Calu3 (cell line): Measurements from ENCODE around the gene ARID1B. TPM values are rescaled to one million over a fixed set of nuclear protein-coding genes. Genes with fewer than 3 reads are reported as not detected.

Experiments
- BruUV-seq: library from RNA; stranded (reverse); fragments of 400-500 nt; replicated peaks from 2 replicates; lab custom pipeline; 2021; lab: Mats Ljungman, UMichigan
- CTCF ChIA-PET: fragments of 300-600 bp; sonication (Branson Sonifier 250); formaldehyde crosslinking; loops from one replicate; lab custom pipeline; 2022; ENCODE audit warnings: antibody characterized with exemption; lab: Charles Lee
- DNase-seq: peaks from one replicate; pipeline ENCODE4 v3.0.0; 2022
- H3K27ac Mint-ChIP-seq: one replicate; pipeline ENCODE4 v1.8.0; 2022; ENCODE audit warnings: mixed read lengths; ENCODE audit not compliant: unreplicated experiment
- H3K27me3 Mint-ChIP-seq: one replicate; pipeline ENCODE4 v1.8.0; 2022; ENCODE audit warnings: mixed read lengths; ENCODE audit not compliant: unreplicated experiment
- H3K36me3 Mint-ChIP-seq: one replicate; pipeline ENCODE4 v1.8.0; 2022; ENCODE audit warnings: mild to moderate bottlenecking, moderate library complexity, mixed read lengths; ENCODE audit not compliant: insufficient read depth, unreplicated experiment
- H3K4me1 Mint-ChIP-seq: one replicate; pipeline ENCODE4 v1.8.0; 2022; ENCODE audit warnings: mild to moderate bottlenecking, low read depth, mixed read lengths; ENCODE audit not compliant: unreplicated experiment
- H3K4me3 Mint-ChIP-seq: one replicate; pipeline ENCODE4 v1.8.0; 2022; ENCODE audit warnings: mild to moderate bottlenecking, low read depth, moderate library complexity, mixed read lengths; ENCODE audit not compliant: unreplicated experiment
- H3K9me3 Mint-ChIP-seq: one replicate; pipeline ENCODE4 v1.8.0; 2022; ENCODE audit warnings: low read depth, mixed read lengths; ENCODE audit not compliant: unreplicated experiment
- CTCF ChIP-seq: fragments of 200-600 bp; IDR thresholded peaks from one replicate; pipeline ENCODE4 v1.8.0; 2022; ENCODE audit warnings: antibody characterized with exemption; ENCODE audit not compliant: unreplicated experiment
- intact Hi-C: fragments of 100-400 bp; cut with micrococcal nuclease; formaldehyde crosslinking; loops from one replicate; pipeline ENCODE4 v1.10.0; 2022; ENCODE audit not compliant: unreplicated experiment
- total RNA-seq: library from RNA; stranded (reverse); gene quantifications from 2 replicates; pipeline ENCODE4 v1.2.3, GENCODE V29; 2022

Gene ARID1B
- total RNA-seq, 1 experiment from 2014 or later = 53.5 TPM

DNA sequence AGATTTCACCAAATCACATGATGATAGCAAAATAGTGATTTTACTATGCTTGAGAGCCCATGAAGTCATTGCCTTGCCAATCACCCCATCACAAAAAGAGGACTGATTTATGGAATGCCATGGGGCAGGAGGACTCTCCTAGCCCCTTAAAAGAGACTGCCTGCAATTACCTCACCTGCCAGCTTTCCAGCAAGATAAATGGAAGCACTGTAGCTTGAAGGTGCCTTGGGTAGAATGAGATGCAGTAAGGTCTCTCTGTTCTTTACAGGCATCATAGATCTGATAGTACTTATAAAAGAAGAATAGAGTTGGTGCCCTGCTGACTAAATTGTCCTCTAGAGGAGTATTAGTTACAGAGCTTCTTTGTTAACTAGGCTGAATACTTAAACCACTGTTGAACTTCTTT, 303.8 kb downstream of the ARID1B start:
- TF ChIP-seq CTCF = no peak
- Mint-ChIP-seq H3K4me1 (no peaks in the 10 kb centered on the region), H3K4me3 (no peak overlapping the region), H3K9me3 (no peaks in the 10 kb centered on the region), H3K27me3 (no peaks in the 10 kb centered on the region), H3K36me3 (no peaks in the 10 kb centered on the region), H3K27ac (no peak overlapping the region)
- no TSS peak for BruUV-seq
- CTCF ChIA-PET = no interaction called here
- intact Hi-C loops = no loop called here
- DNase-seq = no peak

GRCh38 chr6:157083343-157083742, 306.2 kb downstream of the ARID1B start:
- no peak for DNase-seq
- no peaks in the 10 kb centered on the region for H3K9me3 Mint-ChIP-seq
- no peak overlapping the region for H3K4me3 Mint-ChIP-seq
- H3K36me3 Mint-ChIP-seq = no peaks in the 10 kb centered on the region
- no peak overlapping the region for H3K27ac Mint-ChIP-seq
- CTCF ChIA-PET = no interaction called here
- intact Hi-C loops = no loop called here
- BruUV-seq = no TSS peak
- no peak for TF ChIP-seq CTCF
- no peaks in the 10 kb centered on the region for H3K4me1 Mint-ChIP-seq
- no peaks in the 10 kb centered on the region for H3K27me3 Mint-ChIP-seq

DNA sequence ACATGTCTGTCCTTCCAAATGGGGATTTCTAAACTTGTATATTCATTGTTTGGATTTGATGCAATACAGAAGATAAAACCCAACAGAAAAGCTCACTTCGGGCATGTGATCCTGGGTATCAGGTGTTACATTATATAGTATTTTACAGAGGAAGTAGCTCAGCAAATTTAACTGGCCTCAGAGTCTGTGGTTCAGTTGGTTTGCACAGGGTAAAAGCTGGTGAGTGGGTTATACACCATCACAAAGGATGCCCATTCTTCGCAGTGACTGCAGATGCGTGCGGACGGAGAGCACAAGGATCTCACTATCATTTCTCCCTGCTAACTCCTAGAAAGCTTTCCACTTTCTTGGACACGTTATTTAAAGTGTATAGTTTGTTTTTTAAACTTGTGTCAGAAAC, 309.5 kb downstream of the ARID1B start:
- no peaks in the 10 kb centered on the region for H3K9me3 Mint-ChIP-seq
- DNase-seq = no peak
- no peak overlapping the region for H3K4me3 Mint-ChIP-seq
- CTCF ChIA-PET = no interaction called here
- no TSS peak for BruUV-seq
- intact Hi-C loops = no loop called here
- no peaks in the 10 kb centered on the region for H3K27me3 Mint-ChIP-seq
- H3K4me1 Mint-ChIP-seq = no peaks in the 10 kb centered on the region
- TF ChIP-seq CTCF = no peak
- H3K27ac Mint-ChIP-seq = no peak overlapping the region
- H3K36me3 Mint-ChIP-seq = no peaks in the 10 kb centered on the region

GRCh38 chr6:157087974-157088373, 310.8 kb downstream of the ARID1B start:
- Mint-ChIP-seq H3K27me3 (no peaks in the 10 kb centered on the region), H3K27ac (no peak overlapping the region), H3K4me3 (no peak overlapping the region), H3K36me3 (no peaks in the 10 kb centered on the region), H3K4me1 (no peaks in the 10 kb centered on the region), H3K9me3 (no peaks in the 10 kb centered on the region)
- intact Hi-C loops = no loop called here
- BruUV-seq = no TSS peak
- no peak for DNase-seq
- TF ChIP-seq CTCF = no peak
- CTCF ChIA-PET = no interaction called here

DNA sequence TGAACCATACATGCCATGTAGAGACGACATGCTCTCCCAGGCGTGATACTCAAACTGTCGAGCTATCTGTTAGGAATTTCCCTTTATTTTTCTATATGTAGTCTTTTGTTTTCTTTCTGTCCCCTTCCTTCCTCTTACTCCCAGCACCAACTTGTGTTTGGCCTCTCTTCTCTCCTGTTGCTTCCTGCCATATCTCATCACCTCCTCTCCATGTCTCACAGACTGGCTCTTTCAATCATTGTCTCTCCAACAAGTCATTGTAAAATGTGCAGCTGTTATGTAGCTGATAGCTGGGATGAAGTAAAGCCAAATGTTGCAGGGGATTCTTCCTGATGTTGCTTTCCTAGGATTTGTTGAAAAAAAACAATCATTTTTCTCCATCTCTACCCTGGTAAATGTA, 311.7 kb downstream of the ARID1B start:
- DNase-seq = no peak
- BruUV-seq = TSS peak; percentile 11
- H3K36me3 Mint-ChIP-seq = no peaks in the 10 kb centered on the region
- H3K4me3 Mint-ChIP-seq = no peak overlapping the region
- no peaks in the 10 kb centered on the region for H3K27me3 Mint-ChIP-seq
- intact Hi-C loops = no loop called here
- H3K4me1 Mint-ChIP-seq = no peaks in the 10 kb centered on the region
- H3K27ac Mint-ChIP-seq = no peak overlapping the region
- TF ChIP-seq CTCF = no peak
- H3K9me3 Mint-ChIP-seq = no peaks in the 10 kb centered on the region
- CTCF ChIA-PET = no interaction called here
